Neural cell (in vitro differentiated cells): Measurements from ENCODE around the gene EMID1. TPM values are rescaled to one million over a fixed set of nuclear protein-coding genes. Genes with fewer than 3 reads are reported as not detected.
"Not testable (repeated sequence)": the region's sequence is repeated elsewhere in the genome, so short reads cannot be mapped to it uniquely, and the experiment has no call there.

Experiments
- H2AFZ ChIP-seq: fragments of 200-600, 300-800 bp; sonication (generic), shearing (Covaris generic); 2 replicates; pipeline ENCODE4 v1.6.0; 2014; ENCODE audit warnings: low read depth, mild to moderate bottlenecking, antibody characterized with exemption, low read length, moderate library complexity
- H3F3A ChIP-seq: fragments of 200-600 bp; shearing (Covaris generic); 2 replicates; pipeline ENCODE4 v1.6.1; 2016; ENCODE audit warnings: mild to moderate bottlenecking, moderate library complexity, mixed read lengths, antibody characterized with exemption, low read length; ENCODE audit not compliant: insufficient read depth, poor library complexity, severe bottlenecking
- H3K27ac ChIP-seq: fragments of 200-600, 300-800 bp; sonication (generic), shearing (Covaris generic); 2 replicates; pipeline ENCODE4 v1.5.1; 2014; ENCODE audit warnings: mild to moderate bottlenecking, low read length, moderate library complexity
- H3K27me3 ChIP-seq: fragments of 300-800, 200-600 bp; sonication (generic), shearing (Covaris generic); 2 replicates; pipeline ENCODE4 v1.6.0; 2014; ENCODE audit warnings: mild to moderate bottlenecking, low read depth, low read length, moderate library complexity; ENCODE audit not compliant: insufficient read depth
- H3K36me3 ChIP-seq: fragments of 300-800, 200-600 bp; sonication (generic), shearing (Covaris generic); 2 replicates; pipeline ENCODE4 v1.5.1; 2014; ENCODE audit warnings: mild to moderate bottlenecking, antibody characterized with exemption, low read length, moderate library complexity; ENCODE audit not compliant: insufficient read depth
- H3K4me2 ChIP-seq: fragments of 300-800, 200-600 bp; sonication (generic), shearing (Covaris generic); 2 replicates; pipeline ENCODE4 v1.6.0; 2014; ENCODE audit warnings: mild to moderate bottlenecking, low read length
- H3K4me3 ChIP-seq: fragments of 300-800, 200-600 bp; sonication (generic), shearing (Covaris generic); 2 replicates; pipeline ENCODE4 v1.5.1; 2014; ENCODE audit warnings: mild to moderate bottlenecking, low read length, moderate library complexity
- H3K79me2 ChIP-seq: fragments of 200-600 bp; shearing (Covaris generic); replicated peaks from 2 replicates; pipeline ENCODE4 v1.6.0; 2014; ENCODE audit warnings: mild to moderate bottlenecking, low read length, moderate library complexity; ENCODE audit not compliant: insufficient read depth
- H3K9ac ChIP-seq: fragments of 300-800, 200-600 bp; sonication (generic), shearing (Covaris generic); 2 replicates; pipeline ENCODE4 v1.6.1; 2016; ENCODE audit warnings: mild to moderate bottlenecking, low read length, mixed read lengths
- H3K9me2 ChIP-seq: fragments of 200-600 bp; shearing (Covaris generic); 2 replicates; pipeline ENCODE4 v1.6.1; 2016; ENCODE audit warnings: mild to moderate bottlenecking, low read length, mixed read lengths; ENCODE audit not compliant: insufficient read depth
- H3K9me3 ChIP-seq: fragments of 200-600, 300-800 bp; sonication (generic), shearing (Covaris generic); 2 replicates; pipeline ENCODE4 v1.6.1; 2016; ENCODE audit warnings: mild to moderate bottlenecking, mixed run types, low read length, moderate library complexity, mixed read lengths
- H4K20me1 ChIP-seq: fragments of 200-600 bp; shearing (Covaris generic); 2 replicates; pipeline ENCODE4 v1.6.1; 2016; ENCODE audit warnings: mild to moderate bottlenecking, mixed run types; ENCODE audit not compliant: insufficient read depth
- EP300 ChIP-seq: fragments of 450-650 bp; conservative IDR thresholded peaks from 2 replicates; pipeline ENCODE4 v1.6.1; 2014; ENCODE audit warnings: antibody characterized with exemption, mild to moderate bottlenecking, moderate library complexity; ENCODE audit not compliant: poor library complexity, severe bottlenecking
- EZH2 ChIP-seq: fragments of 200-600, 300-800 bp; shearing (Covaris generic), sonication (generic); IDR thresholded peaks from 2 replicates; pipeline ENCODE4 v1.6.1; 2014; ENCODE audit warnings: antibody characterized with exemption, low read length, borderline replicate concordance, mild to moderate bottlenecking; ENCODE audit not compliant: insufficient read depth, poor library complexity, severe bottlenecking
- MXI1 ChIP-seq: fragments of 450-650 bp; conservative IDR thresholded peaks from 2 replicates; pipeline ENCODE4 v1.6.1; 2014; ENCODE audit warnings: antibody characterized with exemption, mild to moderate bottlenecking; ENCODE audit not compliant: poor library complexity, severe bottlenecking
- POLR2AphosphoS5 ChIP-seq: IDR thresholded peaks from 2 replicates; pipeline ENCODE4 v1.6.1; 2012
- RAD21 ChIP-seq: fragments of 450-650 bp; conservative IDR thresholded peaks from 2 replicates; pipeline ENCODE4 v1.6.1; 2014; ENCODE audit warnings: antibody characterized with exemption, mild to moderate bottlenecking, moderate library complexity
- SMC3 ChIP-seq: fragments of 450-650 bp; conservative IDR thresholded peaks from 2 replicates; pipeline ENCODE4 v1.6.1; 2014; ENCODE audit warnings: antibody characterized with exemption, mild to moderate bottlenecking, moderate library complexity; ENCODE audit not compliant: poor library complexity
- TAF1 ChIP-seq: IDR thresholded peaks from 2 replicates; pipeline ENCODE4 v1.6.1; 2012; ENCODE audit warnings: low read depth
- polyA plus RNA-seq: library from polyadenylated mRNA; depleted of rRNA; stranded (reverse); fragments of >200 nt; gene quantifications from 2 replicates; pipeline ENCODE4 v1.2.3, GENCODE V29; 2014
- TF ChIP-seq, protein P1 (sequence below): IDR thresholded peaks from 2 replicates; pipeline ENCODE4 v1.6.1; 2012; ENCODE audit warnings: borderline replicate concordance
- TF ChIP-seq, protein P2 (sequence below): fragments of 450-650 bp; IDR thresholded peaks from 2 replicates; pipeline ENCODE4 v1.5.1; 2014; ENCODE audit warnings: antibody characterized with exemption, mild to moderate bottlenecking, moderate library complexity; ENCODE audit not compliant: poor library complexity, severe bottlenecking

Gene EMID1
- polyA plus RNA-seq, 1 donor from 2014 or later: 14.1 TPM

DNA sequence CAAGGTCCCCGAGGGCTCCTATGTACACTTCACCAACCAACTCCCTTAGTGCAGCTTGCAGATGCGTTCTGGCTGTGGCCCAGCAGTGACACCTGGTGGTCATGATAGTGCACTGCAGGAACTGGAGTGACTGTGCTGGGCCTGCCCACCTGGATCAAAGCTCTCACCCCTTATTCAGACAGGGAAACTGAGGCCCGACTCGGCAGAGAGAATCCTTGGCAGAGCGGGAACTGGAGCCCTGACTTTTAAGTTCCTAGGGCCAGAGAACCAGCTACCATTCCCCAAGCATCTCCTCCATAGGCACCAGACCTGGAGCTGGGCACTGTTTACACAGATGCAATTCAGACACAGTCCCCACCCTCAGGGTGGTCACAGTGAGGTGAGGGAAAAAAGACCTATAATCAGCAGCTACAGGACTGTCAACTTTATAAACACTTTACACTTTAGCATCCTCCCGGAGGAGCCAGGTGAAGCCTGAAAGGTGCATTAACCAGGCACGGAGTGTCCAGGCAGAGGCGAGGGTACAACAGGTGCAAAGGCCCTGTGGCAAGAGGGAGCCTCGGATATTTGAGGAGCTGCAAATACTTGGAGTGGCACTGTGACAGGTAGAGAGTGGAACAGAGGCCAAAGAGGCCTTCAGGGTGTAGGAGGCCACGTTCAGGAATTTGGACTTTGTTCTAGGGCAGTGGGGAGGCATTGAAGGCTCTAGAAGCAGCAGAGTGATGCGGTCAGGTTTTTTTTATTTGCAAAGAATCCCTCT, 40.1 kb downstream of the EMID1 start:
- Histone ChIP-seq H3K9me2 (no peaks in the 10 kb centered on the region), H3K4me3 (no peak overlapping the region), H3K4me2 (no peak overlapping the region), H3F3A (no peaks in the 10 kb centered on the region), H3K27me3 (no peaks in the 10 kb centered on the region), H3K27ac (no peak overlapping the region), H3K9ac (no peak overlapping the region), H4K20me1 (no peaks in the 10 kb centered on the region), H3K79me2 (no peaks in the 10 kb centered on the region), H3K9me3 (no peaks in the 10 kb centered on the region), H2AFZ (no peak overlapping the region), H3K36me3 (no peaks in the 10 kb centered on the region)
- TF ChIP-seq, protein P1, sequence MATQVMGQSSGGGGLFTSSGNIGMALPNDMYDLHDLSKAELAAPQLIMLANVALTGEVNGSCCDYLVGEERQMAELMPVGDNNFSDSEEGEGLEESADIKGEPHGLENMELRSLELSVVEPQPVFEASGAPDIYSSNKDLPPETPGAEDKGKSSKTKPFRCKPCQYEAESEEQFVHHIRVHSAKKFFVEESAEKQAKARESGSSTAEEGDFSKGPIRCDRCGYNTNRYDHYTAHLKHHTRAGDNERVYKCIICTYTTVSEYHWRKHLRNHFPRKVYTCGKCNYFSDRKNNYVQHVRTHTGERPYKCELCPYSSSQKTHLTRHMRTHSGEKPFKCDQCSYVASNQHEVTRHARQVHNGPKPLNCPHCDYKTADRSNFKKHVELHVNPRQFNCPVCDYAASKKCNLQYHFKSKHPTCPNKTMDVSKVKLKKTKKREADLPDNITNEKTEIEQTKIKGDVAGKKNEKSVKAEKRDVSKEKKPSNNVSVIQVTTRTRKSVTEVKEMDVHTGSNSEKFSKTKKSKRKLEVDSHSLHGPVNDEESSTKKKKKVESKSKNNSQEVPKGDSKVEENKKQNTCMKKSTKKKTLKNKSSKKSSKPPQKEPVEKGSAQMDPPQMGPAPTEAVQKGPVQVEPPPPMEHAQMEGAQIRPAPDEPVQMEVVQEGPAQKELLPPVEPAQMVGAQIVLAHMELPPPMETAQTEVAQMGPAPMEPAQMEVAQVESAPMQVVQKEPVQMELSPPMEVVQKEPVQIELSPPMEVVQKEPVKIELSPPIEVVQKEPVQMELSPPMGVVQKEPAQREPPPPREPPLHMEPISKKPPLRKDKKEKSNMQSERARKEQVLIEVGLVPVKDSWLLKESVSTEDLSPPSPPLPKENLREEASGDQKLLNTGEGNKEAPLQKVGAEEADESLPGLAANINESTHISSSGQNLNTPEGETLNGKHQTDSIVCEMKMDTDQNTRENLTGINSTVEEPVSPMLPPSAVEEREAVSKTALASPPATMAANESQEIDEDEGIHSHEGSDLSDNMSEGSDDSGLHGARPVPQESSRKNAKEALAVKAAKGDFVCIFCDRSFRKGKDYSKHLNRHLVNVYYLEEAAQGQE: no peak
- TF ChIP-seq POLR2AphosphoS5: no peak
- no peak for TF ChIP-seq TAF1
- peak; percentile 90 for TF ChIP-seq SMC3
- TF ChIP-seq, protein P2, sequence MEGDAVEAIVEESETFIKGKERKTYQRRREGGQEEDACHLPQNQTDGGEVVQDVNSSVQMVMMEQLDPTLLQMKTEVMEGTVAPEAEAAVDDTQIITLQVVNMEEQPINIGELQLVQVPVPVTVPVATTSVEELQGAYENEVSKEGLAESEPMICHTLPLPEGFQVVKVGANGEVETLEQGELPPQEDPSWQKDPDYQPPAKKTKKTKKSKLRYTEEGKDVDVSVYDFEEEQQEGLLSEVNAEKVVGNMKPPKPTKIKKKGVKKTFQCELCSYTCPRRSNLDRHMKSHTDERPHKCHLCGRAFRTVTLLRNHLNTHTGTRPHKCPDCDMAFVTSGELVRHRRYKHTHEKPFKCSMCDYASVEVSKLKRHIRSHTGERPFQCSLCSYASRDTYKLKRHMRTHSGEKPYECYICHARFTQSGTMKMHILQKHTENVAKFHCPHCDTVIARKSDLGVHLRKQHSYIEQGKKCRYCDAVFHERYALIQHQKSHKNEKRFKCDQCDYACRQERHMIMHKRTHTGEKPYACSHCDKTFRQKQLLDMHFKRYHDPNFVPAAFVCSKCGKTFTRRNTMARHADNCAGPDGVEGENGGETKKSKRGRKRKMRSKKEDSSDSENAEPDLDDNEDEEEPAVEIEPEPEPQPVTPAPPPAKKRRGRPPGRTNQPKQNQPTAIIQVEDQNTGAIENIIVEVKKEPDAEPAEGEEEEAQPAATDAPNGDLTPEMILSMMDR: peak; percentile 91
- peak; percentile 92 for TF ChIP-seq RAD21
- no peak for TF ChIP-seq EZH2
- TF ChIP-seq MXI1: peak; percentile 2
- no peak for TF ChIP-seq EP300

DNA sequence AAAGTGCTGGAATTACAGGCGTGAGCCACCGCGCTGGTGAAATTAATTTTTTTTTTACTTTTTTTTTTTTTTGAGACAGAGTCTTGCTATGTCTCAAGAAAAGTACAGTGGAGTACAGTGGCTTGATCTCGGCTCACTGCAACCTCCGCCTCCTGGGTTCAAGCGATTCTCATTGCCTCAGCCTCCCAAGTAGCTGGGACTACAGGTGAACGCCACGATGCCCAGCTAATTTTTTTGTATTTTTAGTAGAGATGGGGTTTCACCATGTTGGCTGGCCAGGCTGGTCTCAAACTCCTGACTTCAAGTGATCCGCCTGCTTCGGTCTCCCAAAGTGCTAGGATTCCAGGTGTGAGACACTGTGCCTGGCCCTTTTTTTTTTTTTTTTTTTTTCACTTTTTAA, 42.2 kb downstream of the EMID1 start:
- H2AFZ ChIP-seq, H3K9ac ChIP-seq, H3K36me3 ChIP-seq, H4K20me1 ChIP-seq, H3K4me2 ChIP-seq, H3K27me3 ChIP-seq, H3K9me2 ChIP-seq, H3K27ac ChIP-seq, H3K9me3 ChIP-seq, H3K4me3 ChIP-seq, H3K79me2 ChIP-seq, H3F3A ChIP-seq: not testable (repeated sequence)

DNA sequence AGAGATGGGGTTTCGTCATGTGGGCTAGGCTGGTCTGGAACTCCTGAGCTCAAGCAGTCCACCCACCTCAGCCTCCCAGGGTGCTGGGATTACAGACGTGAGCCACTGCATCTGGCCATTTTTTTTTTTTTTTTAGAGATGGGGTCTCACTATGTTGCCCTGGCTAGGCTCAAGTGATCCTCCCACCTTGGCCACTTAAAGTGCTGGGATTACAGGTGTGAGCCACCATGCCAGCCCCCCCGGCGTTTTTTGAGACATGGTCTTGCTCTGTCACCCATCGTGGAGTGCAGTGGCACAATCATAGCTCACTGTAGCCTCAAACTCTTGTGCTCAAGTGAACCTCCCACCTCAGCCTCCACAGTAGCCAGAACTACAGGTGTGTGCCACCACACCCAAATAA, 45.6 kb downstream of the EMID1 start:
- Histone ChIP-seq H3K79me2 (no peaks in the 10 kb centered on the region), H4K20me1 (no peaks in the 10 kb centered on the region), H3F3A (no peaks in the 10 kb centered on the region), H2AFZ (no peak overlapping the region), H3K9me3 (no peaks in the 10 kb centered on the region), H3K9me2 (no peaks in the 10 kb centered on the region), H3K4me2 (no peak overlapping the region), H3K36me3 (no peaks in the 10 kb centered on the region), H3K27me3 (no peaks in the 10 kb centered on the region), H3K9ac (no peak overlapping the region), H3K4me3 (no peak overlapping the region), H3K27ac (no peak overlapping the region)
- TF ChIP-seq EZH2 (no peak), TAF1 (no peak)
